Naive B cell (primary cell): ENCODE results near the gene ANKMY1. TPM values are rescaled to one million over a fixed set of nuclear protein-coding genes. Genes with fewer than 3 reads are reported as not detected.
A peak's percentile ranks its signal among the peaks of the same experiment; 100 is the strongest.

Experiments used
- ATAC-seq, 2 donors: fragments of 150-1000 bp; cut with Tn5 transposase; 2 replicates each; pipeline ENCODE4 v1.10.0; 2021; ENCODE audit warnings: low read depth in 2 of 2, mild to moderate bottlenecking in 2 of 2, moderate library complexity in 2 of 2
- DNase-seq: peaks from one replicate; pipeline ENCODE4 v3.0.0; 2022
- H3K27ac Mint-ChIP-seq, 6 donors: one replicate each; pipeline ENCODE4 v1.8.0; 2020 to 2022; ENCODE audit warnings: mild to moderate bottlenecking in 6 of 6, mixed read lengths in 6 of 6, moderate library complexity in 5 of 6, inconsistent platforms in 2 of 6
- H3K27me3 Mint-ChIP-seq, 3 donors: one replicate each; pipeline ENCODE4 v1.8.0; 2021 to 2022; ENCODE audit warnings: mixed read lengths in 3 of 3, mild to moderate bottlenecking in 1 of 3
- H3K36me3 Mint-ChIP-seq, 2 donors: one replicate each; pipeline ENCODE4 v1.8.0; 2020 to 2022; ENCODE audit warnings: mixed read lengths in 2 of 2, inconsistent platforms in 1 of 2, mild to moderate bottlenecking in 1 of 2
- H3K4me1 Mint-ChIP-seq, 3 donors: one replicate each; pipeline ENCODE4 v1.8.0; 2020 to 2022; ENCODE audit warnings: mixed read lengths in 3 of 3, inconsistent platforms in 1 of 3, mild to moderate bottlenecking in 1 of 3, moderate library complexity in 1 of 3
- H3K4me3 Mint-ChIP-seq, 8 donors: one replicate each; pipeline ENCODE4 v1.8.0; 2020 to 2022; ENCODE audit warnings: mild to moderate bottlenecking in 8 of 8, mixed read lengths in 8 of 8, moderate library complexity in 8 of 8, inconsistent platforms in 2 of 8
- H3K9me3 Mint-ChIP-seq, 7 donors: one replicate each; pipeline ENCODE4 v1.8.0; 2020 to 2022; ENCODE audit warnings: mixed read lengths in 7 of 7, mild to moderate bottlenecking in 5 of 7, inconsistent platforms in 2 of 7, moderate library complexity in 1 of 7
- polyA plus RNA-seq, 6 donors: library from polyadenylated mRNA; unstranded; fragments of 300-500 nt; fragmentation: Illumina TruSeq; gene quantifications; one replicate each; pipeline ENCODE4 v1.2.3, GENCODE V29; 2021; ENCODE audit warnings: low read depth in 6 of 6

The ANKMY1 gene
- polyA plus RNA-seq, 6 donors from 2014 or later: 5.8 to 21.1 (median 8.9) TPM

DNA sequence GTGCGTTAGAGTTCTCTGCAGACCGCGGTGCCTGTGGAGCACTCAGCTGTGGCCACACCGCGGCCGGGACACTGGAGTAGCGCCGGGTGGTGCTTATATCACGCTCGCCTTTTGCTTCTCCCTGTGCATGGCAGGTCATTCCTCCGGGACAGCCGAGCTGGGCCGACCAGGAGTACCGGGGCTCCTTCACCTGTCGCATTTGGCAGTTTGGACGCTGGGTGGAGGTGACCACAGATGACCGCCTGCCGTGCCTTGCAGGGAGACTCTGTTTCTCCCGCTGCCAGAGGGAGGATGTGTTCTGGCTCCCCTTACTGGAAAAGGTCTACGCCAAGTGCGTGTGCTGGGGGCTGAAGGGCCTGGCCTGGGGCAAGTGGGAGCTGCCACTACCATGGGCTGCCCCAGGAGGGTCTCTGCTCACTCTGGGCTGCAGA is 32.9 kb upstream of the ANKMY1 start:
- peaks cover 26 to 35% (median 29%) of the 10 kb centered on the region in 3 donors for H3K4me1 Mint-ChIP-seq

DNA sequence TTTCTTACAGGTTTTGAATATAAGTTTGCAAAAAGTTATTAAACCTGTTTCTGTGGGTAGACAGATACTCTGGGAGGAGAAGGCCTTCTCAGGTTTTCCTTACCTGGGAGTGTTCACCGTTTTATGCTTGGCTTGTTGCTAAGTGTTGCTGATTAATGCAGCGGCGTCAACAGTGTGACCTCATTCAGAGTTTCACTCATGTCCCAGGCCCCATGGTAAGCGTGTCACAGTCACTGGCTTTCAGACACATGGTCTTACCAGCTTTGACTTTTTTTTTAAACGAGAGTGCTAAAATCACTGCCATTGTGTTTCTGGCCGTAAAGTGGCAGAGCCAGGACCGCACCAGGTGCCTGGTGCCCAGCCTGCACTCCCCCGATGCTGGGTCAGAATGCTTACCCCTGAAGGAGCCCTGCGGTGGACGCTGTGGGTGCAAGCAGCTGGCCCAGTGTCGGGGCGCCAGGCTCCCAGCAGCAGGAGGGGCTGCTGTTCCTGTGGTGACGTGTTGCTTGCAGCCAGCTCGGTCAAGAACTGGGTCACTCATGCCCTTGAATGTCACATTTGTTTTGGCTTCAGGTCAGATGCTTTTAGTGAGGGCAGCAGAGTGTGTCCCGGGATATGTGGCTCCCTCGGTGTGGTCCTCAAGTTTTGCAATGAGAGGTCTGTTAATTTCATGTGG is 32.2 kb upstream of the ANKMY1 start:
- ATAC-seq: no peak
- peaks cover 0 to 7% of the 10 kb centered on the region in 2 donors for H3K36me3 Mint-ChIP-seq
- H3K9me3 Mint-ChIP-seq: no peaks in the 10 kb centered on the region
- peaks cover 32 to 41% (median 33%) of the 10 kb centered on the region in 3 donors for H3K4me1 Mint-ChIP-seq
- peak overlapping the region in 3 of 8 donors; percentile 24 to 50 (median 40) for H3K4me3 Mint-ChIP-seq
- H3K27me3 Mint-ChIP-seq: no peaks in the 10 kb centered on the region
- DNase-seq: no peak
- H3K27ac Mint-ChIP-seq: no peak overlapping the region

More for the DNA sequence above, 32.9 kb upstream of the ANKMY1 start:
- Mint-ChIP-seq H3K36me3 (peaks cover 0 to 7% of the 10 kb centered on the region in 2 donors), H3K4me3 (no peak overlapping the region), H3K27ac (no peak overlapping the region), H3K9me3 (no peaks in the 10 kb centered on the region), H3K27me3 (no peaks in the 10 kb centered on the region)
- ATAC-seq (no peak), DNase-seq (no peak)

DNA sequence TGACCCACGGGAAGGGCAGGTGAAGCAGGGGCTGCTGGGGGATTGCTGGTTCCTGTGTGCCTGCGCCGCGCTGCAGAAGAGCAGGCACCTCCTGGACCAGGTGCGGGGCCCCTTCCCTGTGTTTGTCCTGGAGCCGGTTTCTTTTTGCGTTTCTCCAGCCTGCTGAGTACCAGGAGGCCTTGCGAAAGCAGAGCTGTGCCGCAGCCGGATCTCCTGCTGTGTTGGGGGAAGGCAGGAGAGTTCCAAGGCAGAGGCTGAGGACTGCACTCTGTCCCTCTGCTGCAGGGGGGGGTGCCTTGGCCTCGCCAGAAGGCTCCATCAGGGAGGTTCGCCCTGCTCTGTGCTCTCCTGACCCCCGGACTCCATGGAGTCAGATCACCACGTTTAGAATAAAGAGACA is 31.6 kb upstream of the ANKMY1 start:
- ATAC-seq: no peak
- DNase-seq: no peak
- H3K27me3 Mint-ChIP-seq: no peaks in the 10 kb centered on the region
- H3K36me3 Mint-ChIP-seq: peaks cover 0 to 7% of the 10 kb centered on the region in 2 donors
- H3K9me3 Mint-ChIP-seq: no peaks in the 10 kb centered on the region
- peaks cover 38 to 47% (median 39%) of the 10 kb centered on the region in 3 donors for H3K4me1 Mint-ChIP-seq
- H3K27ac Mint-ChIP-seq: peak overlapping the region in 1 of 6 donors; percentile 44
- H3K4me3 Mint-ChIP-seq: peak overlapping the region in 2 of 8 donors; percentile 24 to 50

DNA sequence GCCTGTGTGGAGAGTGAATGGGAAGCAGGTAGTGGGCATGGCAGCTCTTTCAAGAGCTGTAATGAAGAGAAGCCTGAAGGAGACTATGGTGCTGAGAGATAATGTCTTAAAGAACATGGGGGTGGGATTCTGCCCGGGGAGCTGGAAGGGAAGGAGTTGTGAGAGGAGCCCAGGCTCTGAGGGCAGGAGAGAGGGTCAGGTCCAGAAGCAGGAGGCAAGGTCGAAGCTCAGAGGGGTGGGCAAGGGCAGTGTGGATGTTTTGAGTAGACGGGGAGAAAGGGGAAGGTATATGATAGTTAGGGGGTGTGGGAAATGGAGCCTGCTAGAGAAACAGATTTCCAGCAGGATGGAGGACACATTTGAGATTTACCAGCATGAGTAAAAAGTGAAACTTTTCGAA is 30.9 kb upstream of the ANKMY1 start:
- ATAC-seq (no peak), DNase-seq (no peak)
- H3K4me3 Mint-ChIP-seq: peak overlapping the region in 5 of 8 donors; percentile 51 to 98 (median 90)
- H3K36me3 Mint-ChIP-seq: peaks cover 0 to 7% of the 10 kb centered on the region in 2 donors
- peaks cover 40 to 50% (median 45%) of the 10 kb centered on the region in 3 donors for H3K4me1 Mint-ChIP-seq
- H3K9me3 Mint-ChIP-seq: no peaks in the 10 kb centered on the region
- no peaks in the 10 kb centered on the region for H3K27me3 Mint-ChIP-seq
- peak overlapping the region in 3 of 6 donors; percentile 79 to 99 (median 80) for H3K27ac Mint-ChIP-seq

DNA sequence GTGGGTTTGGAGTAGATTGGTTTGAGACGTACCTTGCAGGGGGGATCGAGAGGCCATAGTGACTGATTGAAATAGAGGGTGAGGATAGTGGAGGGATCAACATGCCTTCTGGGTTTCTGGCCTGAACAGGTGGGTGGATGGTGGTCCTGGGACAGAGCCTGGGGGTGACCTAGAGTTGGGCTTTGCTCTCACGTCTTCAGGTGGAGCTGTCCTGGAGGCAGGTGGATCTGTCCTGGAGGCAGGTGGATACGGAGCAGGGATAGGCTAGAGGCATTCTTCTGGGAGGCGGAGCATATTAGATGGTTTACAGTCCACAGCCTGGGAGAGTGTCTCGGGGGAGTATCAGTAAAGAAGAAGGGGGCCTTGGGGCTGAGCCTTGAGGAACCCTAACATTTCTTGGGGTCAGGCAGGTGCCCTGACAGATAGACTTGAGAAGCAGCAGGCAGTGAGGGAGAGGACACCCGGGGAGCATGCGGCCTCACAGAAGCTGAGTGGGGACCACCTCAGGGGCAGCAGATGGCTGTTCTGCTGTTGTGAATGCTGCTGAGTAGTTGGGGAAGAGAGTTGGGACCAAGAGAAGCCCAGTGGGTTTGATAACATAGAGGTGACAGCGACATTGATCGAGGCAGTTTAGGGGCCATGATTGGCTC is 30.3 kb upstream of the ANKMY1 start:
- DNase-seq: no peak
- Mint-ChIP-seq H3K4me3 (peak overlapping the region; percentile 89 to 98 (median 94)), H3K27me3 (no peaks in the 10 kb centered on the region), H3K9me3 (no peaks in the 10 kb centered on the region), H3K27ac (peak overlapping the region in 5 of 6 donors; percentile 10 to 99 (median 79)), H3K4me1 (peaks cover 43 to 51% (median 49%) of the 10 kb centered on the region in 3 donors), H3K36me3 (peaks cover 0 to 7% of the 10 kb centered on the region in 2 donors)
- no peak for ATAC-seq

DNA sequence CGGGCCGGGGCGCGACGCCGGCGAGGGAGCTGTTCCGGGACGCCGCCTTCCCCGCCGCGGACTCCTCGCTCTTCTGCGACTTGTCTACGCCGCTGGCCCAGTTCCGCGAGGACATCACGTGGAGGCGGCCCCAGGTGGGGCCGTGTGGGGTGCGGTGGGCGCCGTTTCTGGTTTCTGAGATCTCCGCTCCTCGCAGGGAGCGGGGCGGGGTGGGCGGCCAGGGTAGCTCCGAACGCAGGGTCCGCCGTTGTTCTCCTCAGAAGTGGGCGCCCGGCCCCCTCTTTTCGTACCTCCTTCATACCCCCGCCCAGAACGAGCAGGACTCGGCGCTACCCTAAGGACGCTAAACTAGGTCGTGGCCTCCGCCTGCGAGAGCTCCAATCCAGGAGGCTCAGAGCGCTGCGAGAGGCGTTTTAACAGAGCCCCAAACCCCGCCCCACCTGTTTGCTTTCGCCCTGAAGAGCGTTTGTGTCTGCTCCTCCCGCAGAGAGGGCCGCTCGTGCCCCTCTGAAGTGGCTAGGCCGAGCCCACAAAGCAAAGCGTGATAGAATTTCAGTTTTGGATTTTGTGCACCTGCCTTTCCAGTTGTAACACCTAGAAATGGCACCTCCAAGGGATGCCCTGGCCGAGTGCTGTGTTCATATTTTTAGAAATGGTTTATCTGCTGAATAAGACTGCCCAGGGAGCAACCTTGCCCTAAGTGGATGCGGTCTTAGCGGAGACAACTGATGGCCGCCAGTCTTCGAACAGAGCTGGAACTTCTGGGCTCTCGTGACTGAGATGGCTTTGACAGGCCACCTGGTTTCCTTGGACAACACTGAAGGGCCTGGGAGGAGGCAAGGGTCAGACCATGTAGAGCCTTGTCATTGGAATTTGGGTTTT is 29.4 kb upstream of the ANKMY1 start:
- DNase-seq (no peak), ATAC-seq (peak; percentile 12 to 17)
- H3K27ac Mint-ChIP-seq: peak overlapping the region; percentile 9 to 99 (median 66)

DNA sequence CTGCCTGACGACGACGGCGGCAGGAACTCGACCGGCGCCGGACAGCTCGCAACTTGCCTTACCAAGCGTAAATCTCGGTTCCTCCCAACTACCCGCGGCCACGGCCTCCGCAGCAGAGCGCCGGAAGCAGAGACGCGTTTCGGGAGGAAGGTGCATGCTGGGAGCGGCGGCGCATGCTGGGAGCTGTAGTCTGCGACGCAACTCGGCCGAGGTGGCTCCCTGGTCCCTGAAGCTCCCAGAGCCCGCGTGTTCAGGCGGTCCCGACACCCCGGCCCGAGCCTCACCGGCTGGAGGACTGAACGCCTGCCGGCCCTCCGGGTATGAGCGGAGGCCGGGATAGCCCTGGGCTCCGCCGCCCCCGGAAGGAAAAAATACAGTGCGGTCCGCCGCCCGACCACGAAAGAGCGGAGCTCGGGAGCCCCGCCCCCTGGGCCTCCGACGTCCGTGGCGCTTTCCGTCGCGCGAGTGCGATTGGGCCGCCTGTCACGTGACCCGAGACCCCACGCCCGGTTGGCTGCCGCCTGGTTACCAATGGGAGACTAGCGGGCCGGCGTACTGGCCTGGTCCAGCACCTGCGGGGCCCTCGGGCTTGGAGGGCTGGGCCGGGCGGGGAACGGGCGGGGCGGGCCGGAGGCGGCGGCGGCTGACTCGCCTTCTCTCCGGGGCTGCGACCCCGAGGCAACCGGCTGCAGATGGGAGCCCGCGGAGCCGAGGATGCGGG is 28.6 kb upstream of the ANKMY1 start, which contains the start of gene CAPN10:
CAPN10 (plus strand) TSS at position 537 of the 721 bp plus-strand sequence; CDS start at position 715, 178 bp downstream.
- peak within 1 kb of the TSS; percentile 98 to 99 (median 99) for H3K27ac Mint-ChIP-seq
- H3K36me3 Mint-ChIP-seq: peaks cover 0 to 6% of the 10 kb centered on the region in 2 donors
- DNase-seq: peak; percentile 98
- H3K4me1 Mint-ChIP-seq: peaks cover 51 to 63% (median 62%) of the 10 kb centered on the region in 3 donors
- peak within 1 kb of the TSS; percentile 92 to 99 (median 95) for H3K4me3 Mint-ChIP-seq
- ATAC-seq: peak; percentile 81 to 85
- peaks cover 0 to 2% (median 0%) of the 10 kb centered on the region in 7 donors for H3K9me3 Mint-ChIP-seq
- no peaks in the 10 kb centered on the region for H3K27me3 Mint-ChIP-seq

More for the DNA sequence above, 29.4 kb upstream of the ANKMY1 start:
- peaks cover 50 to 61% (median 55%) of the 10 kb centered on the region in 3 donors for H3K4me1 Mint-ChIP-seq
- H3K4me3 Mint-ChIP-seq: peak overlapping the region; percentile 89 to 98 (median 94)
- no peaks in the 10 kb centered on the region for H3K9me3 Mint-ChIP-seq
- H3K27me3 Mint-ChIP-seq: no peaks in the 10 kb centered on the region
- H3K36me3 Mint-ChIP-seq: peaks cover 0 to 7% of the 10 kb centered on the region in 2 donors

DNA sequence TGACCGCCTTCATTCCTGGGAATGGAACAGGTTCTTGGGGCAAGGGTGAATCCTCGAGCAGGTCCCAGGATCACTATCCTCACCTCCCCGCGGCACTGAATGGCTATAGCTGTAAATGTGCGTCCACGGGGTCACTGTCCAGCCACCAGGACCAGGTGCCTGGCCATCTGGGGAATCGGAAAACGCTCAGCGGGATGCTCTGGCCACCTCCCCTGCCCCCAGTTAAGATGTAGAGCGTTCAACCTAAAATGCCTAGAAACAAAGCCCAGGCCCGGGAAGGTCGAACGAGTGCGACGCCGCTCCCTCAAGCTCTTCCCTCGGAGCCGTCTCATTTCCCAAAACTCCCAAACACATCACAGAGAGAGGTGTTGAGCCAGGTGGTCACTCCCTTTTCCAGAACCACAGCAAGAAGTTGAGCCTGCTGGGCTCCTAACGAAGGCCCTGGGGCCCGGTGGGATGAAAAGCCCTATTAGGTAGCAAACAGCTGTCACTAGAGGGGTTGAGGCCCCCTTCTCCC is 28.0 kb upstream of the ANKMY1 start:
- H3K27me3 Mint-ChIP-seq: no peaks in the 10 kb centered on the region
- peaks cover 51 to 66% (median 61%) of the 10 kb centered on the region in 3 donors for H3K4me1 Mint-ChIP-seq
- peaks cover 0 to 9% of the 10 kb centered on the region in 2 donors for H3K36me3 Mint-ChIP-seq
- H3K27ac Mint-ChIP-seq: peak overlapping the region; percentile 98 to 99 (median 99)
- no peak for DNase-seq
- no peak for ATAC-seq
- peaks cover 0 to 4% (median 0%) of the 10 kb centered on the region in 7 donors for H3K9me3 Mint-ChIP-seq
- peak overlapping the region; percentile 92 to 99 (median 95) for H3K4me3 Mint-ChIP-seq

DNA sequence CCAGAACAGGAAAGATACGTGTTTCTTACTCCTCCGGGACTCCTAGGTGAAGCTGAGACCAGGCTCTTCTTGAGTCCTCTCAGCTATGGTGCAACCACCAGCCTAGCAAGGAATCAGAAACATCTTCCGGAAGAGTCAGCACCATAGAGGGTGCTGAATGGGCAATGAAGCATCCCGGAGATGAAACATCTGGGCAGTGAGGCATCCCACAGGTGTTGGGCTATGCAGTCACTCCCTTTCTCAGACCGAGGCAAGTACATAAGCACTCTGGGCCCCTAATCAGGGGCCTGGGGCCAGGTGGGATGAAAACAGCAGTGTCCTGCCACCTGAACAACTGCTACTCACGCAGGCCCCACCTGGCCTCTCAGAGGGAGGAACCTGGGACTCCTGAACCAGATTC is 27.3 kb upstream of the ANKMY1 start:
- DNase-seq: peak; percentile 32
- Mint-ChIP-seq H3K27me3 (no peaks in the 10 kb centered on the region), H3K27ac (peak overlapping the region in 5 of 6 donors; percentile 93 to 99 (median 99)), H3K4me3 (peak overlapping the region; percentile 92 to 99 (median 95)), H3K36me3 (peaks cover 0 to 16% of the 10 kb centered on the region in 2 donors), H3K9me3 (peaks cover 0 to 5% (median 0%) of the 10 kb centered on the region in 7 donors), H3K4me1 (peaks cover 57 to 71% (median 68%) of the 10 kb centered on the region in 3 donors)
- ATAC-seq: peak in 1 of 2 donors; percentile 17

DNA sequence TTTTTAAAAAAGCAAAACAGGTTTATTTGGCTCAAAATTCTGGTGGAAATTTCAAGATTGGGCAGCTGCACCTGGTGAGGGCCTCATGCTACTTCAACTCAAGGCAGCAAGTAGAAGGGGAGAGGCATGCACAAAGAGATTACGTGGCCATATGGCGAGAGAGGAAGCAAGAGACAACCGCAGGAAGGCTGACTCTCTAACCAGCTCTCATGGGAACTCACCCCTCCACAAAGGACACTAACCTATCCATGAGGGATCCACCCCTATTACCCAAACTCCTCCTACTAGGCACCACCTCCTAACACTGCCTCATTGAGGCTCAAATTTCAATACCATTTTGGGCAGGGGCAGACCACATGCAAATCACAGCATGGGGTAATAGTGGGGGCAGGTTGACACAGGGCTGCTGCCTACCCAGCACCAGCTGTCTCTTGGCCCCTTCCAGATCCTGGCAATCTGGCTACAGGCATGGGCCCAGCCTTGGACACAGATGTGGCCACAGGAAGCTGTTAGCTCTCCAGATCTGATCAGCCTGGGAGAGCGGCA is 26.8 kb upstream of the ANKMY1 start:
- Mint-ChIP-seq H3K9me3 (peaks cover 0 to 5% (median 0%) of the 10 kb centered on the region in 7 donors), H3K4me1 (peaks cover 63 to 77% (median 73%) of the 10 kb centered on the region in 3 donors), H3K27ac (peak overlapping the region in 4 of 6 donors; percentile 85 to 99 (median 96)), H3K36me3 (peaks cover 0 to 18% of the 10 kb centered on the region in 2 donors), H3K4me3 (peak overlapping the region; percentile 92 to 99 (median 95)), H3K27me3 (no peaks in the 10 kb centered on the region)
- DNase-seq (peak; percentile 29), ATAC-seq (peak in 1 of 2 donors; percentile 5)

DNA sequence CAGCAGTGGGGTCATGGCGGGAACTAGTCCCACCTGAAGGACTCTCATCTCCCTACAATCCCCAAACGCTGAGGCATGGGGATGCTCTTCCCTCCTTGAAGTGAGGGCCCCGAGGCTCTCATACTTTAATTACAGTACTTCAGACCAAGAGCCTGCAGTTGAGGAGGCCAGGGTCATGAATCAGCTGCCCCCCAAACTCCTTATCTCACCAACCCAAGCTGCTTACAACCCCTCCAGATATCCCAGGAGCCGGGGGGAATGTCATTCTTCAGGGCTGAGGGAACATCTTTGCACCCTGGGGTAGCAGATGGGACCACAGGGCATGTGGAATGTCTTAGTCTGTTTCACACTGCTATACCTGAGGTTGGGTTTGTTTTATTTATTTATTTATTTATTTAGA is 26.0 kb upstream of the ANKMY1 start:
- ATAC-seq: no peak

More for the DNA sequence above, 26.0 kb upstream of the ANKMY1 start:
- H3K9me3 Mint-ChIP-seq: peaks cover 0 to 5% (median 0%) of the 10 kb centered on the region in 7 donors
- H3K4me1 Mint-ChIP-seq: peaks cover 64 to 79% (median 73%) of the 10 kb centered on the region in 3 donors
- DNase-seq: no peak
- H3K27me3 Mint-ChIP-seq: no peaks in the 10 kb centered on the region
- peak overlapping the region in 4 of 8 donors; percentile 1 to 99 (median 61) for H3K4me3 Mint-ChIP-seq
- peaks cover 0 to 18% of the 10 kb centered on the region in 2 donors for H3K36me3 Mint-ChIP-seq
- peak overlapping the region in 2 of 6 donors; percentile 78 to 99 for H3K27ac Mint-ChIP-seq
